AG04449 (cell line): ENCODE results near the gene ZNF211.

Experiments
- CTCF ChIA-PET: fragments of 350-600 bp; formaldehyde crosslinking; extraction: SDS; loops from one replicate; lab custom pipeline; 2021; ENCODE audit warnings: antibody characterized with exemption; lab: Yijun Ruan, JAX
- POLR2A ChIA-PET: fragments of 400-600, 350-600 bp; formaldehyde crosslinking; extraction: SDS; loops from one replicate; lab custom pipeline; 2020; ENCODE audit warnings: antibody characterized with exemption, inconsistent platforms; lab: Yijun Ruan, JAX
- DNase-seq: peaks from one replicate; pipeline ENCODE4 v3.0.0-alpha.2; 2010; ENCODE audit warnings: low read depth, low spot score
- H3K4me3 ChIP-seq: 2 replicates; pipeline ENCODE4 v1.5.1; 2011; ENCODE audit warnings: low read depth, mild to moderate bottlenecking, control low read depth, low read length
- TF ChIP-seq, protein P1 (sequence below): IDR thresholded peaks from one replicate; pipeline ENCODE4 v1.5.1; 2011; ENCODE audit warnings: mild to moderate bottlenecking, moderate library complexity, low read length, control low read depth, inconsistent platforms; ENCODE audit not compliant: insufficient read depth; ENCODE audit errors: missing control alignments

The ZNF211 gene

DNA sequence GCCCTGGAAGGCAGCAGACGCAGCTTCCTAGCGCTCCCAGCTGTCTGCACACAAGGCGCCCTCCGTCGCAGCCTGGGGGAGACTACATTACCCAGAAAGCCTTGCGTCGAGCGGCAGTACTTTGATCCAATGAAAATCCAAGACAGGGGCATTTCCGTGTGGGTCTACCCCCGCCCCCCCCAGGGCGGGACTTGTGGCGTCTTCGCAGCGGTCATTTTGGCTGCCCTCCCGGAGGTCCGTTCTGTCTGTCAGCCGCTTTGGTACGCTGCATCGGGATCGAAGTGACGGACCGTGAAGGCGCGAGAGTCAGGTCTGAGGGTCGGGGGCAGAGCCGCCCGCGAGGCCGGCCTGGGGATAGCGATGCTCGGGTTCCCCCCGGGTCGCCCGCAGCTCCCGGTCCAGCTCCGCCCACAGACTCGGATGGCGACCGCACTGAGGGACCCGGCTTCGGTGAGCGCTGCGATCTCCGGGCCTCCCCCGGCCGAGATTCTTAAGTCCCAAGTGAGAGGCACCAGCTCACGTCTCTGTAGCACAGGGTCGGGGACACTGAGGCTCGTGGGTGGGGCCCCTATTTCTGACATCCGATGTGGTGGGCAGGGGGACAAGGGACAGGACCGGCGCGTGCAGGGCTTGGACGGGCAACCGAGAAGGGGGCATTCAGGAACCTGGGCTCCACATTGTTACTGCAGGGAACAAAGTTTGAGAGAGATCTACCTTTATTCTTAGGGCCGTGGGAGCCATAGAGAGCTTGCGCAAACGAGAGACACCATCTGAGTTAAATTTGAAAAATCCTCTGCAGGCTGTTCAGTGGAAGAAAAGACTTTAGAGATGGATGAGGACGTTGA is at the start of gene ZNF211:
Gene ZNF211 (plus strand): TSS at position 182 of the 845 bp plus-strand sequence. CDS start 179 bp downstream, at position 361.
- TF ChIP-seq, protein P1, sequence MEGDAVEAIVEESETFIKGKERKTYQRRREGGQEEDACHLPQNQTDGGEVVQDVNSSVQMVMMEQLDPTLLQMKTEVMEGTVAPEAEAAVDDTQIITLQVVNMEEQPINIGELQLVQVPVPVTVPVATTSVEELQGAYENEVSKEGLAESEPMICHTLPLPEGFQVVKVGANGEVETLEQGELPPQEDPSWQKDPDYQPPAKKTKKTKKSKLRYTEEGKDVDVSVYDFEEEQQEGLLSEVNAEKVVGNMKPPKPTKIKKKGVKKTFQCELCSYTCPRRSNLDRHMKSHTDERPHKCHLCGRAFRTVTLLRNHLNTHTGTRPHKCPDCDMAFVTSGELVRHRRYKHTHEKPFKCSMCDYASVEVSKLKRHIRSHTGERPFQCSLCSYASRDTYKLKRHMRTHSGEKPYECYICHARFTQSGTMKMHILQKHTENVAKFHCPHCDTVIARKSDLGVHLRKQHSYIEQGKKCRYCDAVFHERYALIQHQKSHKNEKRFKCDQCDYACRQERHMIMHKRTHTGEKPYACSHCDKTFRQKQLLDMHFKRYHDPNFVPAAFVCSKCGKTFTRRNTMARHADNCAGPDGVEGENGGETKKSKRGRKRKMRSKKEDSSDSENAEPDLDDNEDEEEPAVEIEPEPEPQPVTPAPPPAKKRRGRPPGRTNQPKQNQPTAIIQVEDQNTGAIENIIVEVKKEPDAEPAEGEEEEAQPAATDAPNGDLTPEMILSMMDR, result no peak
- peak within 1 kb of the TSS; percentile 88 for H3K4me3 ChIP-seq
- ChIA-PET POLR2A (interaction anchor here (1.0 to 1.4 kb wide), 2 partner anchors 19 to 76 kb away, joined by 3 to 4 read pairs; partner anchors contain the start of genes ZNF134 and ZNF154), CTCF (interaction anchor here (1.0 to 1.6 kb wide), 3 partner anchors 15 to 75 kb away, joined by 3 to 4 read pairs (median 3); partner anchors contain the start of gene ZNF551)
- peak; percentile 49 for DNase-seq

DNA sequence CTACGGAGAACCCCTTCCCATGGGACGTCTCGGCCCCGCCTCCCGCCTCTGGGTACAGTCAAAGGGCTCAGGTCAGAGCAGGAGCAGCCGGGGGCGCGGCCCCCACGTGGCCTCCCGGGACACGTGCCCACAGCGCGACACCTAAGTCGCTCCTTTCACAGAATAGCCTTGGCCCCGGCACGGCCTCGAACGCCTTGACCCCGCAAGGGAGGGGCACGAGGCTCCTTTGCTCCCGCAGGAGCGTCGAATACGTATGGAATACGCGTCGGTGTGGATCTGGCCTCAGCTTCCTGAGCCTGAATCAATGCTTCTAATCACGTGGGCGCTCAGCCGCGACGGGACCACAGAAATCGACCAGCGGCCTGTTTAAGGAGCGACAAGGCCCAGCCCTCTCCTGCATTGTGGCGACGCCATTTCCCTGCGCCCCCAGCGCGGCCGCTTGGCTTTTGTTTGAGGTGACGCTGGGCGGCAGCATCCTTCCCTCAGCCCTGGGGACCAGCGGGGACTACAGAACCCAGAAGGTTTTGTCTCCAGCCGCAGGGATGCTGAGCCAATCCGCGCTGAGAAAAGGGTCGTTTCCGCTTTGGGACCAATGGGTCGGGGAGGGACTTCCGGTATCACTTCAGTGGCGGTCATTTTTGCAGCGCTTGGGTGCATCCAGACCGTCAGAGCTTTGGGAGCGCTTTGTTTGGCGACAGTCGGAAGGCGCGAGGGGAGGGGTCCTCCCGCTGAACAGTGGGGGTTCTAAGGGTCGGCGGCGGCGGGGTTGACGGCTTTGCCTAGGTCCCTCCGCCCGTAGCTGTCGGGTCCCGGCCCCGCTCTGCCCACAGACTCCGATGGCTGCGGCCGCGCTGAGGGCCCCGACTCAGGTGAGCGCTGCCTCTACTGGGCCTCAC is 49.2 kb upstream of the ZNF211 start, which contains the start of gene ZIK1:
Gene ZIK1 (plus strand): TSS at position 625 of the 896 bp plus-strand sequence. CDS start 212 bp downstream, at position 837.
- ChIA-PET CTCF (interaction anchor here (1.3 kb wide), 1 partner anchor 12 kb away, joined by 3 read pairs; no protein-coding TSS in a partner anchor), POLR2A (no interaction called here)
- peak within 1 kb of the TSS; percentile 75 for H3K4me3 ChIP-seq
- TF ChIP-seq, protein P1, result no peak
- DNase-seq, result peak; percentile 49

DNA sequence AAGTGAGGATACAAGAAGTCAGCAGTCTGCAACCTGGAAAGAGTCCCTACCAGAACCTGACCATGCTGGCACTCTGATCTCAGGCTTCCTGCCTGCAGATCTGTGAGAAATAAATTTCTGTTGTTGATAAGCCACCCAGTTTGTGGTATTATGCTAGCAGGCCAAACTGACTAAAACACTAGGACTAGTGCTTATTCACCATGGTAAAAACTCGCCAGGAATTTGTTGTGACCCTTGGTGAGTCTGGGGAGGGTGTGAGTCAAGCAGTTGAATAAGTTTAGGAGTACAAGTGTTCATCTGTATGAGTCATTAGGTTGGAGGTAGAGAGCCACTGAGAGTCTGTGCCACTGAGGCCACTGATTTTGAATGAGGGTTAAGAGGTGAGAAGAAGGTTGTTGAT is 45.4 kb upstream of the ZNF211 start:
- ChIA-PET POLR2A (no interaction called here), CTCF (no interaction called here)
- H3K4me3 ChIP-seq, result no peak overlapping the region
- TF ChIP-seq, protein P1, result no peak
- DNase-seq, result peak; percentile 73

DNA sequence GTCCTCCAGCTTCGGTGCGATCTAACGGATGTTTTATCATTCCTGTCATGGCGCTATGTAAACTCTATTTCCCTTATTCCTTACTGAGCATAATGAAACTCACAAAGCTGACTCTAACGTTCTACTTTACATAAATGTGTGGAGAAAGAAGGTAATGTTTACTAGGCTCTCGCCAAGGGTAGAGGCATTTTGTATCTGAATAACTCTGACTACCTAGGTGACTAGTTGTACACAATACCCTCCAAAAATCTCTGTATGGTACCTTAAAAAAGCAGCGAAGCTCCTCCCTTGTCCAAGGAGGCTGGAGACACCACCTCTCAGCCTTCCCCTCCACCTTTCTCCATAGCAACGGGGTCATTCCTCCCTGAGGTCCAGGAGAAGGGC is 33.6 kb upstream of the ZNF211 start:
- peak overlapping the region; percentile 85 for H3K4me3 ChIP-seq
- TF ChIP-seq, protein P1, result no peak
- POLR2A ChIA-PET, result interaction anchor here (0.5 kb wide), 1 partner anchor 316 kb away, joined by 3 read pairs; no protein-coding TSS in a partner anchor
- DNase-seq, result no peak
- CTCF ChIA-PET, result no interaction called here

DNA sequence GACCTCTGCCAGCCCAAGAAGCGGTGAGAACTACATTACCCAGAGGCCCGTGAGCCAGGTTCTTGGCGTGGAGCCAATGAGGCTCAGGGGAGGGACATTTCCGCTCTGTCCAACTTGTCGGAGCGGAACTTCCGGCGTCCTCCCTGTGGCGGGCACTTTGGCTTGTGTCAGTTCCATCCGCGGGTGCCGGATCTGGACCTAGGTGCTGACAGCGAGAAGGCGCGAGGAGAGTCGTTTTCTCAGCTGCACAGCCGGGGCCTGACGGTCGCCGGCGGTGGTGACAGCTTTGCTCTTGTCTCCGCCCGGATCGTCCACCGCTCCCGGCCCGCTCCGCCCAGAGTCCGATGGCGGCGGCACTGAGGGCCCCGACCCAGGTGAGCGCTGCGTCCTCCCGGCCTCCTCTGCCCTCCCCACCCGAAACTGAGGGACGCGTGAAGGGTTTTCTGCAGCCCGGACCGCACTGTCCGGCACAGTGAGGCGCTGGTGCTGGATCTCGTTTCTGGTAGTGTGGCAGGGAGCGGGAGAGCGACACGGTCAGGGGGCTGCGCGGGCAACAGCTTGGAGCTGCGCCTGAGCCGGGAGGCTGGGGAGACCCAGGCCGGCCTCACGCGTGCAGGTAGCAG is 33.1 kb upstream of the ZNF211 start, which contains the start of gene ZNF530:
Gene ZNF530 (plus strand): TSS at position 125 of the 623 bp plus-strand sequence. CDS start 4,461 bp downstream, outside the sequence.
- POLR2A ChIA-PET, result no interaction called here
- peak; percentile 47 for DNase-seq
- peak within 1 kb of the TSS; percentile 85 for H3K4me3 ChIP-seq
- TF ChIP-seq, protein P1, result no peak
- CTCF ChIA-PET, result no interaction called here
